Gastroesophageal sphincter (tissue), 3 donors: ENCODE results near the gene CCDC71L.

Experiments
- POLR2A ChIP-seq, 2 donors: fragments of 450-650 bp; IDR thresholded peaks; one replicate each; pipeline ENCODE4 v1.6.1; 2017; ENCODE audit warnings: antibody characterized with exemption in 2 of 2, mild to moderate bottlenecking in 2 of 2, moderate library complexity in 1 of 2
- TF ChIP-seq, protein P1 (sequence below), 4 experiments: fragments of 200-600 bp in 2 of 4; fragments of 450-650 bp in 2 of 4; sonication (generic) in 1 of 4; IDR thresholded peaks; one replicate each; pipeline ENCODE4 v1.5.1; 2017 to 2019; ENCODE audit warnings: antibody characterized with exemption in 4 of 4, mild to moderate bottlenecking in 2 of 4, moderate library complexity in 2 of 4

DNA sequence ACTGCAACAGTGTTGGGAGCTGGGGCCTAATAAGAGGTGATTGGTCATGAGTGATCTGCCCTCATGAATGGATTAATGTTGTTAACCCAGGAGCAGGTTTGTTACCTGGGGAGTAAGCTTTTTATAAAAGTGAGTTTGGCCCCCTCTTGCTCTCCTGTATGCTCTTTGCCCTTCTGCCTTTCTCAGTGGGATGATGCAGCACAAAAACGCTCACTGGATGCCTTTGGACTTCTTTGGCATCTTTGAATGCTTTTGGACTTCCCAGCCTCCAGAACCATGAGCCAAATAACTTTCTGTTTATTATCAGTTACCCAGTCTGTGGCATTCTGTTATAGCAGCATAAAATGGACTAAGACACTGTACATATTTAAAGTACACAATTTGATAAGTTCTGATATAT is 48.5 kb downstream of the CCDC71L start:
- TF ChIP-seq, protein P1, sequence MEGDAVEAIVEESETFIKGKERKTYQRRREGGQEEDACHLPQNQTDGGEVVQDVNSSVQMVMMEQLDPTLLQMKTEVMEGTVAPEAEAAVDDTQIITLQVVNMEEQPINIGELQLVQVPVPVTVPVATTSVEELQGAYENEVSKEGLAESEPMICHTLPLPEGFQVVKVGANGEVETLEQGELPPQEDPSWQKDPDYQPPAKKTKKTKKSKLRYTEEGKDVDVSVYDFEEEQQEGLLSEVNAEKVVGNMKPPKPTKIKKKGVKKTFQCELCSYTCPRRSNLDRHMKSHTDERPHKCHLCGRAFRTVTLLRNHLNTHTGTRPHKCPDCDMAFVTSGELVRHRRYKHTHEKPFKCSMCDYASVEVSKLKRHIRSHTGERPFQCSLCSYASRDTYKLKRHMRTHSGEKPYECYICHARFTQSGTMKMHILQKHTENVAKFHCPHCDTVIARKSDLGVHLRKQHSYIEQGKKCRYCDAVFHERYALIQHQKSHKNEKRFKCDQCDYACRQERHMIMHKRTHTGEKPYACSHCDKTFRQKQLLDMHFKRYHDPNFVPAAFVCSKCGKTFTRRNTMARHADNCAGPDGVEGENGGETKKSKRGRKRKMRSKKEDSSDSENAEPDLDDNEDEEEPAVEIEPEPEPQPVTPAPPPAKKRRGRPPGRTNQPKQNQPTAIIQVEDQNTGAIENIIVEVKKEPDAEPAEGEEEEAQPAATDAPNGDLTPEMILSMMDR (IDR thresholded peaks at IDR 0.05): no peak
- TF ChIP-seq POLR2A (IDR thresholded peaks at IDR 0.05): no peak
